ENCODE measurements around the gene RFC4. TPM values are rescaled to one million over a fixed set of nuclear protein-coding genes. Genes with fewer than 3 reads are reported as not detected.
A peak's percentile ranks its signal among the peaks of the same experiment; 100 is the strongest.

Gene RFC4
- total and polyA plus RNA-seq, 9 of the 15 experiments (the other 6 are each of a cell fraction or from before 2014, with no cell fraction given) = 105 to 227 (median 180) TPM

GRCh38 chr3:186783058-186783730, 23.1 kb downstream of the RFC4 start, which contains the start of gene EIF4A2 (continued):
- TF ChIP-seq NR2C2 (CRISPR knock-in tag; IDR thresholded peaks at IDR 0.05) = no peak
- TF ChIP-seq NR2C2 (tag; IDR thresholded peaks at IDR 0.05) = peak; percentile 62; the same call in 1 of the 2 replicates
- TF ChIP-seq PATZ1 (CRISPR knock-in tag; IDR thresholded peaks at IDR 0.05; ENCODE audit: borderline replicate concordance) = no peak
- no peak; a peak in 1 of 4 replicates for TF ChIP-seq ETV6 (IDR thresholded peaks at IDR 0.05; ENCODE audit: borderline replicate concordance in 1 of 2, low read depth in 2 of 2, low read length in 1 of 2)
- TF ChIP-seq ETV6 (CRISPR knock-in tag; IDR thresholded peaks at IDR 0.05; ENCODE audit: borderline replicate concordance) = no peak
- TF ChIP-seq, protein P1, sequence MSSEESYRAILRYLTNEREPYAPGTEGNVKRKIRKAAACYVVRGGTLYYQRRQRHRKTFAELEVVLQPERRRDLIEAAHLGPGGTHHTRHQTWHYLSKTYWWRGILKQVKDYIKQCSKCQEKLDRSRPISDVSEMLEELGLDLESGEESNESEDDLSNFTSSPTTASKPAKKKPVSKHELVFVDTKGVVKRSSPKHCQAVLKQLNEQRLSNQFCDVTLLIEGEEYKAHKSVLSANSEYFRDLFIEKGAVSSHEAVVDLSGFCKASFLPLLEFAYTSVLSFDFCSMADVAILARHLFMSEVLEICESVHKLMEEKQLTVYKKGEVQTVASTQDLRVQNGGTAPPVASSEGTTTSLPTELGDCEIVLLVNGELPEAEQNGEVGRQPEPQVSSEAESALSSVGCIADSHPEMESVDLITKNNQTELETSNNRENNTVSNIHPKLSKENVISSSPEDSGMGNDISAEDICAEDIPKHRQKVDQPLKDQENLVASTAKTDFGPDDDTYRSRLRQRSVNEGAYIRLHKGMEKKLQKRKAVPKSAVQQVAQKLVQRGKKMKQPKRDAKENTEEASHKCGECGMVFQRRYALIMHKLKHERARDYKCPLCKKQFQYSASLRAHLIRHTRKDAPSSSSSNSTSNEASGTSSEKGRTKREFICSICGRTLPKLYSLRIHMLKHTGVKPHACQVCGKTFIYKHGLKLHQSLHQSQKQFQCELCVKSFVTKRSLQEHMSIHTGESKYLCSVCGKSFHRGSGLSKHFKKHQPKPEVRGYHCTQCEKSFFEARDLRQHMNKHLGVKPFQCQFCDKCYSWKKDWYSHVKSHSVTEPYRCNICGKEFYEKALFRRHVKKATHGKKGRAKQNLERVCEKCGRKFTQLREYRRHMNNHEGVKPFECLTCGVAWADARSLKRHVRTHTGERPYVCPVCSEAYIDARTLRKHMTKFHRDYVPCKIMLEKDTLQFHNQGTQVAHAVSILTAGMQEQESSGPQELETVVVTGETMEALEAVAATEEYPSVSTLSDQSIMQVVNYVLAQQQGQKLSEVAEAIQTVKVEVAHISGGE (CRISPR knock-in tag; IDR thresholded peaks at IDR 0.05) = peak in 2 of 3 experiments; percentile 60 to 88; a peak in 3 of 6 replicates
- TF ChIP-seq MLX (CRISPR knock-in tag; conservative IDR thresholded peaks at IDR 0.05) = no peak
- peak; percentile 60; the same call in 1 of the 2 replicates for TF ChIP-seq ZNF592 (IDR thresholded peaks at IDR 0.05)
- peak; percentile 98 for TF ChIP-seq PML (IDR thresholded peaks at IDR 0.05; ENCODE audit: low read length)
- TF ChIP-seq, protein P2, sequence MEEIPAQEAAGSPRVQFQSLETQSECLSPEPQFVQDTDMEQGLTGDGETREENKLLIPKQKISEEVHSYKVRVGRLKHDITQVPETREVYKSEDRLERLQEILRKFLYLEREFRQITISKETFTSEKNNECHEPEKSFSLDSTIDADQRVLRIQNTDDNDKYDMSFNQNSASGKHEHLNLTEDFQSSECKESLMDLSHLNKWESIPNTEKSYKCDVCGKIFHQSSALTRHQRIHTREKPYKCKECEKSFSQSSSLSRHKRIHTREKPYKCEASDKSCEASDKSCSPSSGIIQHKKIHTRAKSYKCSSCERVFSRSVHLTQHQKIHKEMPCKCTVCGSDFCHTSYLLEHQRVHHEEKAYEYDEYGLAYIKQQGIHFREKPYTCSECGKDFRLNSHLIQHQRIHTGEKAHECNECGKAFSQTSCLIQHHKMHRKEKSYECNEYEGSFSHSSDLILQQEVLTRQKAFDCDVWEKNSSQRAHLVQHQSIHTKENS (CRISPR knock-in tag; IDR thresholded peaks at IDR 0.05) = no peak
- TF ChIP-seq, protein P3, sequence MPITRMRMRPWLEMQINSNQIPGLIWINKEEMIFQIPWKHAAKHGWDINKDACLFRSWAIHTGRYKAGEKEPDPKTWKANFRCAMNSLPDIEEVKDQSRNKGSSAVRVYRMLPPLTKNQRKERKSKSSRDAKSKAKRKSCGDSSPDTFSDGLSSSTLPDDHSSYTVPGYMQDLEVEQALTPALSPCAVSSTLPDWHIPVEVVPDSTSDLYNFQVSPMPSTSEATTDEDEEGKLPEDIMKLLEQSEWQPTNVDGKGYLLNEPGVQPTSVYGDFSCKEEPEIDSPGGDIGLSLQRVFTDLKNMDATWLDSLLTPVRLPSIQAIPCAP (CRISPR knock-in tag; IDR thresholded peaks at IDR 0.05; ENCODE audit: borderline replicate concordance) = no peak

Data from K562 (cell line).